Regular cardiac myocyte (primary cell): ENCODE results near the gene KLHDC2. TPM values are rescaled to one million over a fixed set of nuclear protein-coding genes. Genes with fewer than 3 reads are reported as not detected.

Experiments used
- total RNA-seq: library from RNA; depleted of rRNA; stranded (reverse); fragments of >200 nt; gene quantifications from 2 replicates; pipeline ENCODE4 v1.2.3, GENCODE V29; 2014

The KLHDC2 gene, protein sequence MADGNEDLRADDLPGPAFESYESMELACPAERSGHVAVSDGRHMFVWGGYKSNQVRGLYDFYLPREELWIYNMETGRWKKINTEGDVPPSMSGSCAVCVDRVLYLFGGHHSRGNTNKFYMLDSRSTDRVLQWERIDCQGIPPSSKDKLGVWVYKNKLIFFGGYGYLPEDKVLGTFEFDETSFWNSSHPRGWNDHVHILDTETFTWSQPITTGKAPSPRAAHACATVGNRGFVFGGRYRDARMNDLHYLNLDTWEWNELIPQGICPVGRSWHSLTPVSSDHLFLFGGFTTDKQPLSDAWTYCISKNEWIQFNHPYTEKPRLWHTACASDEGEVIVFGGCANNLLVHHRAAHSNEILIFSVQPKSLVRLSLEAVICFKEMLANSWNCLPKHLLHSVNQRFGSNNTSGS
- 46.6 and 74.1 TPM in 2 replicates for total RNA-seq

DNA sequence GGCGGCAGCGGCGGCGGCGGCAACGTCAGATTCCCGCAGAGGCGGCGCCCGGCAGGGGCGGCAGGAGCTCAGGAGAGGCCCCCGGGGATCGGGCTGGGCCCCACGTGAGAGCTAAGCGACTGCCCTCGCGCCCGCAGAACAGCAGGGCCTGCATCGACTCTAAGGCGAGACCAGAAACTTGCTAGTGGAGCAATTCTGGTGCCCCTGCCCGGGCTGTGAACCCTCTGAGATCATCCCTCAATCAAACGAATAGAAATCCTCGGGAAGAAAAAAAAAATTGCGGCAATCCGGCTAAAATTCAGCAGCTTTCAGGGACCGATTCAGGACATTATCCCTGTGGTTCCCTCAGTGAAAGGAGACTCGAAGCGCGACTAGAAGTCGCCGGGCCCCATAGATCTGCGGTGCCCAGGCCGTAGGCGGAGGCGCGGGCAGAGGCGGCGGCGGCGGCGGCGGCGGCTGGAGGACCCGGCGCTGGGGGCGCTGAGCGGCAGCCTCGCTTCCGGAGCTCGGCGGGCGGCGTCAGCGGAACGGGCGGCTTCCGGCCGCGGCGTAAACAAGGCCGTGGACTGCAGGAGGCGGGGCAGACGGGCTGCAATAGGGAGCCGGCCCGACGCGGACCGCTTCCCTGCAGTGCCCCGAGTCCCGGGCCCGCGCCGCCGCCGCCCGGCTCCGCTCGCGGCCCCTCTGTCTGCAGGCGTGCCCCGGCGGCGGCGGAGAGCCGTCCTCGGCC, at the start of gene KLHDC2:
KLHDC2 (plus strand) TSS at position 583 of the 730 bp plus-strand sequence. CDS start 316 bp downstream, outside the sequence.

Other genes with a start within 250 kb of the KLHDC2 start
- gene RPS29, start 181.8 kb upstream of the KLHDC2 start, total RNA-seq, result 2,207 and 3,333 TPM in 2 replicates
- 11.0 and 33.4 TPM in 2 replicates for gene LRR1, start 169.2 kb upstream of the KLHDC2 start, total RNA-seq
- gene RPL36AL, start 147.5 kb upstream of the KLHDC2 start, total RNA-seq, result 257 and 303 TPM in 2 replicates
- 90.8 and 122 TPM in 2 replicates for gene MGAT2, start 147.4 kb upstream of the KLHDC2 start, total RNA-seq
- gene DNAAF2, start 132.9 kb upstream of the KLHDC2 start, total RNA-seq, result 8.7 and 11.7 TPM in 2 replicates
- 3.4 and 18.8 TPM in 2 replicates for gene POLE2, start 79.9 kb upstream of the KLHDC2 start, total RNA-seq
- gene KLHDC1, start 75.0 kb upstream of the KLHDC2 start, total RNA-seq, result 1.9 and 5.6 TPM in 2 replicates
- 53.7 and 79.8 TPM in 2 replicates for gene NEMF, start 84.6 kb downstream of the KLHDC2 start, total RNA-seq
- gene ARF6, start 124.9 kb downstream of the KLHDC2 start, total RNA-seq, result 85.1 and 157 TPM in 2 replicates